K562 treated with DMSO at 1 percent for 12 hours (cell line): ENCODE data around the gene BLTP3B. TPM values are rescaled to one million over a fixed set of nuclear protein-coding genes. Genes with fewer than 3 reads are reported as not detected.

ENCODE experiments used
- total RNA-seq: library from RNA; unstranded; fragments of 300-600 nt; gene quantifications from 2 replicates; pipeline ENCODE4 v1.2.3, GENCODE V29; 2022; ENCODE audit not compliant: insufficient read depth

BLTP3B gene, protein sequence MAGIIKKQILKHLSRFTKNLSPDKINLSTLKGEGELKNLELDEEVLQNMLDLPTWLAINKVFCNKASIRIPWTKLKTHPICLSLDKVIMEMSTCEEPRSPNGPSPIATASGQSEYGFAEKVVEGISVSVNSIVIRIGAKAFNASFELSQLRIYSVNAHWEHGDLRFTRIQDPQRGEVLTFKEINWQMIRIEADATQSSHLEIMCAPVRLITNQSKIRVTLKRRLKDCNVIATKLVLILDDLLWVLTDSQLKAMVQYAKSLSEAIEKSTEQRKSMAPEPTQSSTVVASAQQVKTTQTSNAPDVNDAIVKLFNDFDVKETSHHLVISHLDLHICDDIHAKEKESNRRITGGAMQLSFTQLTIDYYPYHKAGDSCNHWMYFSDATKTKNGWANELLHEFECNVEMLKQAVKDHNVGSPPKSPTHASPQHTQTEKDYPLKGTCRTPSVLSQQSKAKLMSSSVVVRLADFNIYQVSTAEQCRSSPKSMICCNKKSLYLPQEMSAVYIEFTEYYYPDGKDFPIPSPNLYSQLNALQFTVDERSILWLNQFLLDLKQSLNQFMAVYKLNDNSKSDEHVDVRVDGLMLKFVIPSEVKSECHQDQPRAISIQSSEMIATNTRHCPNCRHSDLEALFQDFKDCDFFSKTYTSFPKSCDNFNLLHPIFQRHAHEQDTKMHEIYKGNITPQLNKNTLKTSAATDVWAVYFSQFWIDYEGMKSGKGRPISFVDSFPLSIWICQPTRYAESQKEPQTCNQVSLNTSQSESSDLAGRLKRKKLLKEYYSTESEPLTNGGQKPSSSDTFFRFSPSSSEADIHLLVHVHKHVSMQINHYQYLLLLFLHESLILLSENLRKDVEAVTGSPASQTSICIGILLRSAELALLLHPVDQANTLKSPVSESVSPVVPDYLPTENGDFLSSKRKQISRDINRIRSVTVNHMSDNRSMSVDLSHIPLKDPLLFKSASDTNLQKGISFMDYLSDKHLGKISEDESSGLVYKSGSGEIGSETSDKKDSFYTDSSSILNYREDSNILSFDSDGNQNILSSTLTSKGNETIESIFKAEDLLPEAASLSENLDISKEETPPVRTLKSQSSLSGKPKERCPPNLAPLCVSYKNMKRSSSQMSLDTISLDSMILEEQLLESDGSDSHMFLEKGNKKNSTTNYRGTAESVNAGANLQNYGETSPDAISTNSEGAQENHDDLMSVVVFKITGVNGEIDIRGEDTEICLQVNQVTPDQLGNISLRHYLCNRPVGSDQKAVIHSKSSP (N-terminal part only)
- total RNA-seq: 2.8 and 9.5 TPM in 2 replicates

DNA sequence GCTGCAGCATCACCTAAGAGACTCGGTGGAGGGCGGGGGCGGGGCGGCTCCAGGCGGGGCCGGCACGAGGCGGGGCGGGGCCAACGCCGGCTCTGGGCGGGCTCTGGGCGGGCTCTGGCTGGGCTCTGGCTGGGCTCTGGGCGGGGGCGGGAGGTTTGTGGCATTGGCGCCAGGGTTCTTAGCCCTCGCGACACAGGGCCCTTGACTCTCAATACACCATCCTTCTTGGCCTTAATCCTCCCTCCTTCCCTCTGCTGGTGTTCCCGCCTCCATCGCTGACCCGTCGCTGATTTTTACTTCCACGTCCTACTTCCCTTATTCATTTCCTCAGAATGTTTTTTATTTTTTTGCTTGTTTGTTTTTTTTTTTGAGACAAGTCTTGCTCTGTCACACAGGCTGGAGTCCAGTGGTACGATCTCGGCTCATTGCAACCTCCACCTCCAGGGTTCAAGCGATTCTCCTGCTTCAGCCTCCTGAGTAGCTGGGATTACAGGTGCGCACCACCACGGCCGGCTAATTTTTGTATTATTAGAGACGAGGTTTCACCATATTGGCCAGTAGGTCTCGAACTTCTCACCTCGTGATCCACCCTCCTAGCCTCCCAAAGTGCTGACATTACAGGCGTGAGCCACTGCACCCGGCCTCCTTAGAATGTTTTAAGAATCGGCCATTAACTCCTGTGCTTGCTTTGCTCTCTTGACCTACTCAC, at the start of gene BLTP3B:
BLTP3B (minus strand) TSS at position 24 of the 709 bp plus-strand sequence. CDS start 239 bp downstream, outside the sequence.

Other genes starting within 250 kb of the BLTP3B start
- 0.47 TPM in 1 of 2 replicates, not detected in the other for gene ANKS1B, start 157.9 kb downstream of the BLTP3B start, total RNA-seq
- gene ACTR6, start 57.9 kb upstream of the BLTP3B start, total RNA-seq: 16.6 and 41.4 TPM in 2 replicates
- gene DEPDC4, start 124.2 kb upstream of the BLTP3B start, total RNA-seq: 1.1 and 2.1 TPM in 2 replicates
- gene SCYL2, start 124.3 kb upstream of the BLTP3B start, total RNA-seq: 8.6 and 30.3 TPM in 2 replicates
- not detected in 2 replicates for gene SLC17A8, start 214.2 kb upstream of the BLTP3B start, total RNA-seq